ENCODE data around the gene PDZD4. TPM values are rescaled to one million over a fixed set of nuclear protein-coding genes. Genes with fewer than 3 reads are reported as not detected.

Gene PDZD4
- polyA plus RNA-seq, 3 donors = 0.11 TPM; not detected in 2

- H3K4me2 ChIP-seq (replicated peaks; ENCODE audit: extremely low read depth, low read length, poor library complexity, severe bottlenecking) = no peak overlapping the region
These were observed 21.6 kb upstream of the PDZD4 start for GRCh38 chrX:153851981-153852380.

DNA sequence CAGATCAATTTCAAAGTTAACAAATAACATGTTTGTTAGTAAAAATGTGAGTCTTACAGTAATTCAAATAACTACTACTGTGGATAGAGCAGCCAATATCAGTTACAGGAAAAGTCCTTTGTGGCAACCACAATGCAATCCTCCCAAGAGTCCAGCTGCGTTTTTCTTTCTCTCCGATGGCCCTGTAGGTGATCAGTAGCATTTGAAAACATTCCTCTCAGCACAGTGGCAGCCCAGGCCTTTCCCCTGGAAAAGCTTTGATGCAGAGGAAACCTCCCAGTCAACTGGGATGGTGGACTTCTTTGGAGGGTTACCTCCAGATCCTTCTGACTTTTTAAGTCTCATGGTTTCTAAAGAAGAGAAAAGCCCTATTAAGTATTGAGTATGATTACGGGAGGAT lies 18.0 kb upstream of the PDZD4 start:
- H2AFZ ChIP-seq (ENCODE audit: insufficient read depth, low read depth, low read length, poor library complexity, severe bottlenecking) = no peak overlapping the region
- intact Hi-C loops (cut with micrococcal nuclease) = no loop called here
- no peaks in the 10 kb centered on the region for H3K79me2 ChIP-seq (ENCODE audit: insufficient read depth, low read length)
- no peaks in the 10 kb centered on the region for H3K9me3 ChIP-seq (replicated peaks in 1 of 2; ENCODE audit: control insufficient read depth in 1 of 2, insufficient read depth in 1 of 2, low read length in 2 of 2)
- H3K4me3 ChIP-seq (replicated peaks in 1 of 3; ENCODE audit: low read depth in 2 of 3, low read length in 3 of 3) = no peak overlapping the region
- Mint-ChIP-seq H3K27ac (no peak overlapping the region), H3K4me3 (no peak overlapping the region), H3K36me3 (no peaks in the 10 kb centered on the region), H3K9me3 (peaks cover 0 to 2% (median 0%) of the 10 kb centered on the region in 7 donors), H3K27me3 (ENCODE audit: low read depth in 3 of 3) (peaks cover 28 to 78% (median 44%) of the 10 kb centered on the region in 3 donors), H3K4me1 (no peaks in the 10 kb centered on the region)
- H4K20me1 ChIP-seq (ENCODE audit: insufficient read depth, low read length) = no peaks in the 10 kb centered on the region
- 100% methylated on average over 1 of the region's 3 CpGs for WGBS (ENCODE audit: insufficient coverage)
- H3K36me3 ChIP-seq (replicated peaks in 1 of 2; ENCODE audit: control insufficient read depth in 1 of 2, insufficient read depth in 2 of 2, low read length in 2 of 2) = no peaks in the 10 kb centered on the region
- TF ChIP-seq, protein P1, sequence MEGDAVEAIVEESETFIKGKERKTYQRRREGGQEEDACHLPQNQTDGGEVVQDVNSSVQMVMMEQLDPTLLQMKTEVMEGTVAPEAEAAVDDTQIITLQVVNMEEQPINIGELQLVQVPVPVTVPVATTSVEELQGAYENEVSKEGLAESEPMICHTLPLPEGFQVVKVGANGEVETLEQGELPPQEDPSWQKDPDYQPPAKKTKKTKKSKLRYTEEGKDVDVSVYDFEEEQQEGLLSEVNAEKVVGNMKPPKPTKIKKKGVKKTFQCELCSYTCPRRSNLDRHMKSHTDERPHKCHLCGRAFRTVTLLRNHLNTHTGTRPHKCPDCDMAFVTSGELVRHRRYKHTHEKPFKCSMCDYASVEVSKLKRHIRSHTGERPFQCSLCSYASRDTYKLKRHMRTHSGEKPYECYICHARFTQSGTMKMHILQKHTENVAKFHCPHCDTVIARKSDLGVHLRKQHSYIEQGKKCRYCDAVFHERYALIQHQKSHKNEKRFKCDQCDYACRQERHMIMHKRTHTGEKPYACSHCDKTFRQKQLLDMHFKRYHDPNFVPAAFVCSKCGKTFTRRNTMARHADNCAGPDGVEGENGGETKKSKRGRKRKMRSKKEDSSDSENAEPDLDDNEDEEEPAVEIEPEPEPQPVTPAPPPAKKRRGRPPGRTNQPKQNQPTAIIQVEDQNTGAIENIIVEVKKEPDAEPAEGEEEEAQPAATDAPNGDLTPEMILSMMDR (IDR thresholded peaks at IDR 0.05) = no peak
- H3K4me1 ChIP-seq (ENCODE audit: control insufficient read depth in 1 of 2, insufficient read depth in 2 of 2, low read length in 2 of 2) = no peaks in the 10 kb centered on the region
- H3K9ac ChIP-seq (ENCODE audit: insufficient read depth, low read length, poor library complexity, severe bottlenecking) = no peak overlapping the region
- peaks cover 32 to 73% of the 10 kb centered on the region in 2 donors for H3K27me3 ChIP-seq (ENCODE audit: control insufficient read depth in 2 of 2, insufficient read depth in 2 of 2, low read length in 2 of 2)
- DNase-seq = no peak
- no peak overlapping the region for H3K4me2 ChIP-seq (replicated peaks; ENCODE audit: extremely low read depth, low read length, poor library complexity, severe bottlenecking)
- no peak overlapping the region for H3K27ac ChIP-seq (ENCODE audit: low read depth in 1 of 2, low read length in 2 of 2)

More at GRCh38 chrX:153851981-153852380, 21.6 kb upstream of the PDZD4 start:
- Mint-ChIP-seq H3K4me1 (no peaks in the 10 kb centered on the region), H3K27me3 (ENCODE audit: low read depth in 3 of 3) (peaks cover 19 to 77% (median 29%) of the 10 kb centered on the region in 3 donors), H3K36me3 (no peaks in the 10 kb centered on the region), H3K4me3 (peak overlapping the region in 1 of 2 donors; percentile 39), H3K27ac (no peak overlapping the region), H3K9me3 (peaks cover 0 to 3% (median 0%) of the 10 kb centered on the region in 7 donors)
- H3K4me3 ChIP-seq (replicated peaks in 1 of 3; ENCODE audit: low read depth in 2 of 3, low read length in 3 of 3) = no peak overlapping the region
- no peaks in the 10 kb centered on the region for H3K9me3 ChIP-seq (replicated peaks in 1 of 2; ENCODE audit: control insufficient read depth in 1 of 2, insufficient read depth in 1 of 2, low read length in 2 of 2)
- no CpG with 5 or more reads among the region's 3 CpGs for WGBS (ENCODE audit: insufficient coverage)
- H3K79me2 ChIP-seq (ENCODE audit: insufficient read depth, low read length) = no peaks in the 10 kb centered on the region
- H3K36me3 ChIP-seq (replicated peaks in 1 of 2; ENCODE audit: control insufficient read depth in 1 of 2, insufficient read depth in 2 of 2, low read length in 2 of 2) = no peaks in the 10 kb centered on the region
- H2AFZ ChIP-seq (ENCODE audit: insufficient read depth, low read depth, low read length, poor library complexity, severe bottlenecking) = no peak overlapping the region
- H3K27me3 ChIP-seq (ENCODE audit: control insufficient read depth in 2 of 2, insufficient read depth in 2 of 2, low read length in 2 of 2) = peaks cover 11 to 57% of the 10 kb centered on the region in 2 donors
- H3K27ac ChIP-seq (ENCODE audit: low read depth in 1 of 2, low read length in 2 of 2) = no peak overlapping the region
- H4K20me1 ChIP-seq (ENCODE audit: insufficient read depth, low read length) = no peaks in the 10 kb centered on the region
- intact Hi-C loops (cut with micrococcal nuclease) = no loop called here
- TF ChIP-seq, protein P1 (IDR thresholded peaks at IDR 0.05) = no peak
- DNase-seq = no peak
- H3K9ac ChIP-seq (ENCODE audit: insufficient read depth, low read length, poor library complexity, severe bottlenecking) = no peak overlapping the region
- no peaks in the 10 kb centered on the region for H3K4me1 ChIP-seq (ENCODE audit: control insufficient read depth in 1 of 2, insufficient read depth in 2 of 2, low read length in 2 of 2)
